Activated CD8-positive, alpha-beta memory T cell treated with anti-CD3 and anti-CD28 coated beads, Interleukin-2, amount 50 U/mL, for 48 hours (primary cell): Measurements from ENCODE around the gene PRR36.
"Not testable (repeated sequence)": the region's sequence is repeated elsewhere in the genome, so short reads cannot be mapped to it uniquely, and the experiment has no call there.

ENCODE experiments used
- DNase-seq: peaks from one replicate; pipeline ENCODE4 v3.0.0-alpha.2; 2020

The PRR36 gene

GRCh38 chr19:7874076-7874896, at the start of gene PRR36:
PRR36 (minus strand) TSS chr19:7874390; CDS start chr19:7873689, 701 bp downstream.
- no peak for DNase-seq

GRCh38 chr19:7923295-7924191, 49.4 kb upstream of the PRR36 start:
- DNase-seq: no peak

GRCh38 chr19:7922836-7923195, 48.6 kb upstream of the PRR36 start:
- no peak for DNase-seq

GRCh38 chr19:7921967-7922835, 48.0 kb upstream of the PRR36 start:
- no peak for DNase-seq

- no peak for DNase-seq
Observed at GRCh38 chr19:7921302-7921966, 47.2 kb upstream of the PRR36 start.

GRCh38 chr19:7920519-7921301, 46.5 kb upstream of the PRR36 start:
- peak; percentile 99 for DNase-seq

- DNase-seq: peak; percentile 98
Observed at GRCh38 chr19:7919610-7920518, 45.7 kb upstream of the PRR36 start, which contains the start of gene SNAPC2. SNAPC2 (plus strand) TSS chr19:7920338; CDS start chr19:7920367, 29 bp downstream.

- no peak for DNase-seq
Observed at GRCh38 chr19:7918615-7919421, 44.6 kb upstream of the PRR36 start.

- DNase-seq: not testable (repeated sequence)
Observed at GRCh38 chr19:7918062-7918614, 43.9 kb upstream of the PRR36 start.

GRCh38 chr19:7917267-7918061, 43.3 kb upstream of the PRR36 start:
- DNase-seq: peak; percentile 78

- DNase-seq: no peak
Observed at GRCh38 chr19:7916955-7917266, 42.7 kb upstream of the PRR36 start.

- peak; percentile 85 for DNase-seq
Observed at GRCh38 chr19:7916103-7916954, 42.1 kb upstream of the PRR36 start.

GRCh38 chr19:7915250-7916102, 41.3 kb upstream of the PRR36 start:
- DNase-seq: no peak

- DNase-seq: no peak
Observed at GRCh38 chr19:7914598-7915045, 40.4 kb upstream of the PRR36 start, which contains the start of gene TGFBR3L. TGFBR3L (plus strand) TSS chr19:7914830.

GRCh38 chr19:7914099-7914498, 39.9 kb upstream of the PRR36 start:
- no peak for DNase-seq

- DNase-seq: no peak
Observed at GRCh38 chr19:7913652-7914051, 39.5 kb upstream of the PRR36 start.
